ENCODE data around the gene WWP2.
"Not testable (repeated sequence)": the region's sequence is repeated elsewhere in the genome, so short reads cannot be mapped to it uniquely, and the experiment has no call there.

The WWP2 gene

GRCh38 chr16:69732101-69732500 is 30.0 kb upstream of the WWP2 start:
- no peak for ATAC-seq
- H3K4me1 Mint-ChIP-seq: peaks cover 9% of the 10 kb centered on the region
- no peaks in the 10 kb centered on the region for H3K9me3 Mint-ChIP-seq

GRCh38 chr16:69741519-69741918 is 20.6 kb upstream of the WWP2 start:
- no peaks in the 10 kb centered on the region for H3K9me3 Mint-ChIP-seq
- no peak overlapping the region for H3K27ac Mint-ChIP-seq
- H3K36me3 Mint-ChIP-seq: peaks cover 53% of the 10 kb centered on the region
- H3K4me3 Mint-ChIP-seq: no peak overlapping the region
- H3K4me1 Mint-ChIP-seq: no peaks in the 10 kb centered on the region
- ATAC-seq: no peak
- no peaks in the 10 kb centered on the region for H3K27me3 Mint-ChIP-seq

More at GRCh38 chr16:69732101-69732500, 30.0 kb upstream of the WWP2 start:
- Mint-ChIP-seq H3K27ac (no peak overlapping the region), H3K36me3 (no peaks in the 10 kb centered on the region), H3K4me3 (no peak overlapping the region), H3K27me3 (no peaks in the 10 kb centered on the region)

GRCh38 chr16:69741951-69742904 is 19.9 kb upstream of the WWP2 start:
- Mint-ChIP-seq H3K36me3 (peaks cover 56% of the 10 kb centered on the region), H3K4me3 (no peak overlapping the region), H3K9me3 (no peaks in the 10 kb centered on the region), H3K4me1 (no peaks in the 10 kb centered on the region), H3K27ac (no peak overlapping the region), H3K27me3 (no peaks in the 10 kb centered on the region)
- ATAC-seq: no peak

- ATAC-seq: no peak
- Mint-ChIP-seq H3K36me3 (peaks cover 73% of the 10 kb centered on the region), H3K4me3 (no peak overlapping the region), H3K9me3 (no peaks in the 10 kb centered on the region), H3K4me1 (no peaks in the 10 kb centered on the region), H3K27ac (no peak overlapping the region), H3K27me3 (no peaks in the 10 kb centered on the region)
These were observed 17.5 kb upstream of the WWP2 start for GRCh38 chr16:69744363-69745231.

- no peak for ATAC-seq
- H3K4me1 Mint-ChIP-seq: no peaks in the 10 kb centered on the region
- H3K27me3 Mint-ChIP-seq: no peaks in the 10 kb centered on the region
- no peak overlapping the region for H3K4me3 Mint-ChIP-seq
- no peak overlapping the region for H3K27ac Mint-ChIP-seq
- peaks cover 69% of the 10 kb centered on the region for H3K36me3 Mint-ChIP-seq
- no peaks in the 10 kb centered on the region for H3K9me3 Mint-ChIP-seq
These were observed 16.9 kb upstream of the WWP2 start for GRCh38 chr16:69745232-69745612.

- H3K9me3 Mint-ChIP-seq: no peaks in the 10 kb centered on the region
- H3K4me3 Mint-ChIP-seq: no peak overlapping the region
- no peak overlapping the region for H3K27ac Mint-ChIP-seq
- no peaks in the 10 kb centered on the region for H3K27me3 Mint-ChIP-seq
- no peaks in the 10 kb centered on the region for H3K4me1 Mint-ChIP-seq
- peaks cover 64% of the 10 kb centered on the region for H3K36me3 Mint-ChIP-seq
- no peak for ATAC-seq
These were observed 16.2 kb upstream of the WWP2 start for GRCh38 chr16:69745959-69746358.

- H3K27ac Mint-ChIP-seq: no peak overlapping the region
- H3K36me3 Mint-ChIP-seq: peaks cover 56% of the 10 kb centered on the region
- H3K4me3 Mint-ChIP-seq: no peak overlapping the region
These were observed 15.0 kb upstream of the WWP2 start for GRCh38 chr16:69747115-69747514.

GRCh38 chr16:69748694-69749345 is 13.3 kb upstream of the WWP2 start:
- H3K27ac Mint-ChIP-seq: no peak overlapping the region
- H3K4me3 Mint-ChIP-seq: no peak overlapping the region
- no peak for ATAC-seq
- no peaks in the 10 kb centered on the region for H3K9me3 Mint-ChIP-seq
- no peaks in the 10 kb centered on the region for H3K27me3 Mint-ChIP-seq
- H3K4me1 Mint-ChIP-seq: peaks cover 19% of the 10 kb centered on the region
- H3K36me3 Mint-ChIP-seq: peaks cover 39% of the 10 kb centered on the region

More at GRCh38 chr16:69747115-69747514, 15.0 kb upstream of the WWP2 start:
- no peak for ATAC-seq
- H3K27me3 Mint-ChIP-seq: no peaks in the 10 kb centered on the region
- H3K4me1 Mint-ChIP-seq: peaks cover 2% of the 10 kb centered on the region
- no peaks in the 10 kb centered on the region for H3K9me3 Mint-ChIP-seq

GRCh38 chr16:69754143-69754468 is 8.0 kb upstream of the WWP2 start:
- Mint-ChIP-seq H3K4me1 (peaks cover 29% of the 10 kb centered on the region), H3K9me3 (no peaks in the 10 kb centered on the region), H3K27me3 (peaks cover 13% of the 10 kb centered on the region), H3K36me3 (peaks cover 9% of the 10 kb centered on the region), H3K4me3 (peak overlapping the region; percentile 99), H3K27ac (peak overlapping the region; percentile 99)
- ATAC-seq: no peak

- peak; percentile 99 for ATAC-seq
- Mint-ChIP-seq H3K9me3 (no peaks in the 10 kb centered on the region), H3K27ac (peak within 1 kb of the TSS; percentile 99), H3K36me3 (peaks cover 5% of the 10 kb centered on the region), H3K4me1 (peaks cover 29% of the 10 kb centered on the region), H3K4me3 (peak within 1 kb of the TSS; percentile 99), H3K27me3 (peaks cover 13% of the 10 kb centered on the region)
These were observed 7.4 kb upstream of the WWP2 start, which contains the start of gene NOB1 for GRCh38 chr16:69754469-69755310. TSS of gene NOB1 (minus strand) at chr16:69754926. CDS start at chr16:69754910, 16 bp downstream.

GRCh38 chr16:69756705-69757104 is 5.4 kb upstream of the WWP2 start:
- no peak for ATAC-seq
- no peak overlapping the region for H3K4me3 Mint-ChIP-seq
- H3K27me3 Mint-ChIP-seq: peaks cover 13% of the 10 kb centered on the region
- H3K9me3 Mint-ChIP-seq: no peaks in the 10 kb centered on the region
- peaks cover 5% of the 10 kb centered on the region for H3K36me3 Mint-ChIP-seq
- peaks cover 29% of the 10 kb centered on the region for H3K4me1 Mint-ChIP-seq
- H3K27ac Mint-ChIP-seq: peak overlapping the region; percentile 9

- ATAC-seq, H3K9me3 Mint-ChIP-seq, H3K36me3 Mint-ChIP-seq, H3K4me3 Mint-ChIP-seq: not testable (repeated sequence)
- H3K4me1 Mint-ChIP-seq: peaks cover 24% of the 10 kb centered on the region
- peak overlapping the region; percentile 9 for H3K27ac Mint-ChIP-seq
- peaks cover 13% of the 10 kb centered on the region for H3K27me3 Mint-ChIP-seq
These were observed 4.8 kb upstream of the WWP2 start for GRCh38 chr16:69757375-69757774.

GRCh38 chr16:69762814-69763598 is 874 bp downstream of the WWP2 start:
- H3K27me3 Mint-ChIP-seq: peaks cover 8% of the 10 kb centered on the region
- peak overlapping the region; percentile 83 for H3K4me3 Mint-ChIP-seq
- peaks cover 38% of the 10 kb centered on the region for H3K4me1 Mint-ChIP-seq
- ATAC-seq: peak; percentile 84
- H3K9me3 Mint-ChIP-seq: no peaks in the 10 kb centered on the region
- peak overlapping the region; percentile 93 for H3K27ac Mint-ChIP-seq
- peaks cover 10% of the 10 kb centered on the region for H3K36me3 Mint-ChIP-seq

GRCh38 chr16:69763599-69763942 is 1.4 kb downstream of the WWP2 start:
- Mint-ChIP-seq H3K9me3 (no peaks in the 10 kb centered on the region), H3K4me3 (peak overlapping the region; percentile 83), H3K27me3 (peaks cover 2% of the 10 kb centered on the region), H3K27ac (peak overlapping the region; percentile 93), H3K36me3 (peaks cover 12% of the 10 kb centered on the region), H3K4me1 (peaks cover 41% of the 10 kb centered on the region)
- no peak for ATAC-seq

All from stimulated activated memory B cell treated with anti-CD40 and anti-IgM and Interleukin-4, amounts not matched to agents 10 μg/mL and 1 μg/mL and 100 μg/mL, for 72 hours (primary cell).